Kidney epithelial cell (primary cell): ENCODE measurements around the gene CDH18. TPM values are rescaled to one million over a fixed set of nuclear protein-coding genes. Genes with fewer than 3 reads are reported as not detected.
A peak's percentile ranks its signal among the peaks of the same experiment; 100 is the strongest.

Experiments
- DNase-seq: peaks from one replicate; pipeline ENCODE4 v3.0.0-alpha.2; 2010; ENCODE audit warnings: low read depth
- H3K27me3 ChIP-seq: 2 replicates; pipeline ENCODE4 v1.6.0; 2011; ENCODE audit warnings: low read length; ENCODE audit not compliant: control insufficient read depth, insufficient read depth
- H3K36me3 ChIP-seq: 2 replicates; pipeline ENCODE4 v1.5.1; 2011; ENCODE audit warnings: low read length; ENCODE audit not compliant: control insufficient read depth, insufficient read depth
- H3K4me3 ChIP-seq: 2 replicates; pipeline ENCODE4 v1.5.1; 2011; ENCODE audit warnings: low read depth, mild to moderate bottlenecking, control low read depth, low read length
- total RNA-seq: library from RNA; depleted of rRNA; stranded (reverse); fragments of >200 nt; gene quantifications from 2 replicates; pipeline ENCODE4 v1.2.3, GENCODE V29; 2015
- TF ChIP-seq, protein P1 (sequence below): IDR thresholded peaks from 2 replicates; pipeline ENCODE4 v1.5.1; 2011; ENCODE audit warnings: mild to moderate bottlenecking, moderate library complexity, low read length, control low read depth, inconsistent platforms; ENCODE audit not compliant: insufficient read depth, poor library complexity, severe bottlenecking

CDH18 gene
- total RNA-seq, 1 donor from 2014 or later = 0.21 TPM

DNA sequence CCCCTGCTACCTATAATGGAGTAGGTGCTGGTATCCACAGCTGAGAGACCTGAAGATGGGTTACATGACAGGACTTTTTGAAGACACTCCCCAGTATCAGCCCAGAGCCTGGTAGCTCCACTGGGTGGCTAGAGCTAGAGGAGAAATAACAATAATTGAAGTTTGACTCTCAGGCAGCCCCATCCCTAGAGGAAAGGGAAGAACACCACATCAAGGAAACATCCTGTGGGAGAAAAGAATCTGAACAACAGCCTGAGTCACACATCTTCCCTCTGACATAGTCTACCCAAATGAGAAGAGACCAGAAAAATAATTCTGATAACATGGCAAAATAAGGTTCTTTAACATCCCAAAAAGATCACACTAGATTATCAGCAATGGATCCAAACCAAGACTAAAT, 432.1 kb downstream of the CDH18 start:
- H3K36me3 ChIP-seq = no peaks in the 10 kb centered on the region
- DNase-seq = no peak
- TF ChIP-seq, protein P1, sequence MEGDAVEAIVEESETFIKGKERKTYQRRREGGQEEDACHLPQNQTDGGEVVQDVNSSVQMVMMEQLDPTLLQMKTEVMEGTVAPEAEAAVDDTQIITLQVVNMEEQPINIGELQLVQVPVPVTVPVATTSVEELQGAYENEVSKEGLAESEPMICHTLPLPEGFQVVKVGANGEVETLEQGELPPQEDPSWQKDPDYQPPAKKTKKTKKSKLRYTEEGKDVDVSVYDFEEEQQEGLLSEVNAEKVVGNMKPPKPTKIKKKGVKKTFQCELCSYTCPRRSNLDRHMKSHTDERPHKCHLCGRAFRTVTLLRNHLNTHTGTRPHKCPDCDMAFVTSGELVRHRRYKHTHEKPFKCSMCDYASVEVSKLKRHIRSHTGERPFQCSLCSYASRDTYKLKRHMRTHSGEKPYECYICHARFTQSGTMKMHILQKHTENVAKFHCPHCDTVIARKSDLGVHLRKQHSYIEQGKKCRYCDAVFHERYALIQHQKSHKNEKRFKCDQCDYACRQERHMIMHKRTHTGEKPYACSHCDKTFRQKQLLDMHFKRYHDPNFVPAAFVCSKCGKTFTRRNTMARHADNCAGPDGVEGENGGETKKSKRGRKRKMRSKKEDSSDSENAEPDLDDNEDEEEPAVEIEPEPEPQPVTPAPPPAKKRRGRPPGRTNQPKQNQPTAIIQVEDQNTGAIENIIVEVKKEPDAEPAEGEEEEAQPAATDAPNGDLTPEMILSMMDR = no peak
- no peaks in the 10 kb centered on the region for H3K27me3 ChIP-seq
- H3K4me3 ChIP-seq = no peak overlapping the region

DNA sequence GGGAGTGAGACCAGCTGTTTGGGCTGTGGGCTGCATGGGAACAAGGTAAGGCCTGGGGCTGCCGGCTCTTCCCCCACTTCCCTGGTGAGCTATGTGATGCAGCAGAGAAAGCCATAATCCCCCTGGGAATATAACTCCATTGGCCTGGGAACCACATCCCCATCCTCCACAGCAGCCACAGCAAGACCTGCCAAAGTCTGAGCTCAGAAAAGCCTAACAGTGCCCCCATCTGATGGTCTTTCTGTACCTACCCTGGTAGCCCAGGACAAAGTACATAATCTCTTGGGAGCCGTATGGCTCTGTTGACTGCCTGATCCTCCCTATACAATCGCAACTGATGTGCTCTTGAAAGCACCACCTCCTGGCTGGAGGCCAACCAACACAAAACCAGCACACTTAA, 432.6 kb downstream of the CDH18 start:
- Histone ChIP-seq H3K4me3 (no peak overlapping the region), H3K36me3 (no peaks in the 10 kb centered on the region), H3K27me3 (no peaks in the 10 kb centered on the region)
- TF ChIP-seq, protein P1 = no peak
- no peak for DNase-seq

DNA sequence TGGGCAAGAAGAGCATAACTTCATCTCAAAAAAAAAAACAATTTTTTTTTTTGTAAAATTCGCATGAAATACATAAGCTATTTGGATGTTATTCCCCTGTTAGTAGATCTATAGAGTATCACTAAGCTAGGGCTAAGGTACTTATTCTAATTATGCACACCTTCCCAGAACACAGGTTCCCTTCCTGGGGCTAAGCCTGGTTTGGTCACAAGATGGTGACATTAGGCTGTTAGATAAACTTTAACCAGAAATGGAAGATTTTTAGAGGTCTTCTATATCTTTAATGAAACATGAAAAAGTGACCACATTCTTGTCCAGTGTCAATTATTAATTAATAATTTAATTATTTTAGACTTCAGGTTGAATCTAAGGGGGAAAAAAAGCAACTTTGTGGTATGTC, 433.5 kb downstream of the CDH18 start:
- Histone ChIP-seq H3K4me3 (no peak overlapping the region), H3K27me3 (no peaks in the 10 kb centered on the region), H3K36me3 (no peaks in the 10 kb centered on the region)
- no peak for DNase-seq
- TF ChIP-seq, protein P1 = no peak

DNA sequence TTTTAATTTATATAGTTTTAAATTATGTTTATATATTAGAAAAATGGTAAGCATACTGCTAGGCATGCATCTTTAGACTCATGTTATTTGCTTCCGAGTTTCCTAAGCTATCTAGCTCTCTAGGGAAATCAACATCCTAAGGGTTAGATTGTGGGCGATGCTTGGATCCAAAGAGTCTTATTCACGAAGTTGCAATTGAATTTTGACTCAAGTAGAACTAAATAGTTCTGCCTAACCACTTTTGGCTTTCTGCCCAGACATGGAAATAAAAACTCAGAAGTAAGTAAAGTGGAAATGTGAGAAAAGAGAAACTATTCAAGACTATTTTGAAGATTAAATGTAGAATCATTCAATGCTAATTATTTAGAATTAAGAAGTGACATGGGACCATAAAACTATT, 440.4 kb downstream of the CDH18 start:
- Histone ChIP-seq H3K27me3 (no peaks in the 10 kb centered on the region), H3K36me3 (no peaks in the 10 kb centered on the region), H3K4me3 (no peak overlapping the region)
- peak; percentile 26 for DNase-seq
- TF ChIP-seq, protein P1 = no peak

DNA sequence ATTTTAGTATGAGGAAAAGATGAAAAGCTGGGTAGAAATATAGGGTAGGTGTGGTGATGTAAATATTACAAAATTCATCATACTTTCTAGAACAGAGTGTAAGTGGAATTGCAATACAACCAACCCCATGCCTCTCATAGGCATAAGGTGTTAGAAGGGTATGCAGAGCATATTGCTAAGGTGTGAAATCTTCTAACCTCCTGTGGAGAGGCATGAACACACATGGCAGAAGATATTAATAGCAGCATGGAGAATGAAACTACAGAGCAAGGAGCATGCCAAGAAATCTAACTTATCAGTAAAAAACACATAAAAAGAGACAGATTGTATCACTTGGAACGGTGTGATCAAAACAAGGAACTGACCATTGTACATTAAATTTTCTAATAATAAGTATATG, 441.5 kb downstream of the CDH18 start:
- TF ChIP-seq, protein P1 = no peak
- Histone ChIP-seq H3K27me3 (no peaks in the 10 kb centered on the region), H3K4me3 (no peak overlapping the region), H3K36me3 (no peaks in the 10 kb centered on the region)
- no peak for DNase-seq

DNA sequence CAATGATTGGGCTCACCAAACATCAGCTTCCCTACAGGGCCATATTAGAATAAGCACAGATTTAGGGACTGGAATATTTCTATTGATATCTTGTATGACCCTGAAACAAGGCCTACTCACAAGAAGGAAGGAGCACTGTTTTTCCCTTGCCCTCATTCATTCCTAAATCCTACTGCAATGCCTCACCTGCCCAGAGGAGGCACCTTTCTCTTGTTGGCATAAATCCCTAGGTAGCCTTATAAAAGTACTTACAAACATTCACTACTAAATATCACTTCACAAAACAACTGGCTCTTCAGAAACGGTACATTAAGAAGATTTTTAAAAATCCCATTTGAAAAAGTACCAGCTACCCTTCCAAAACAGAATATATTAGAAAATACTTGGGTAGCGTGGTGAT, 449.4 kb downstream of the CDH18 start:
- Histone ChIP-seq H3K4me3 (no peak overlapping the region), H3K27me3 (no peaks in the 10 kb centered on the region), H3K36me3 (no peaks in the 10 kb centered on the region)
- TF ChIP-seq, protein P1 = no peak
- no peak for DNase-seq
